WTC11 (cell line): ENCODE results near the gene OXNAD1. TPM values are rescaled to one million over a fixed set of nuclear protein-coding genes. Genes with fewer than 3 reads are reported as not detected.

Experiments
- ATAC-seq: fragments of 200-7000 bp; cut with Tn5 transposase; 2 replicates; pipeline ENCODE4 v1.10.0; 2021; ENCODE audit warnings: mild to moderate bottlenecking, moderate library complexity
- CTCF ChIA-PET: fragments of 300-600 bp; sonication (Branson Sonifier 250); formaldehyde crosslinking; loops from one replicate; lab custom pipeline; 2021; ENCODE audit warnings: antibody characterized with exemption; lab: Charles Lee
- POLR2A ChIA-PET: fragments of 350-600 bp; sonication (Branson Sonifier 250); formaldehyde crosslinking; loops from one replicate; lab custom pipeline; 2021; ENCODE audit warnings: antibody characterized with exemption; lab: Charles Lee
- DNase-seq: peaks from one replicate; pipeline ENCODE4 v3.0.0; 2021; ENCODE audit warnings: low spot score
- H3K27ac Mint-ChIP-seq: 2 replicates; pipeline ENCODE4 v1.8.0; 2021; ENCODE audit warnings: mixed read lengths
- H3K27me3 Mint-ChIP-seq: 2 replicates; pipeline ENCODE4 v1.8.0; 2021; ENCODE audit warnings: low read depth, mild to moderate bottlenecking, moderate library complexity, mixed read lengths
- H3K36me3 Mint-ChIP-seq: 2 replicates; pipeline ENCODE4 v1.8.0; 2021; ENCODE audit warnings: mixed read lengths
- H3K4me1 Mint-ChIP-seq: 2 replicates; pipeline ENCODE4 v1.8.0; 2022; ENCODE audit warnings: mixed read lengths
- H3K4me3 Mint-ChIP-seq: 2 replicates; pipeline ENCODE4 v1.8.0; 2021; ENCODE audit warnings: mild to moderate bottlenecking, moderate library complexity, mixed read lengths
- H3K9me3 Mint-ChIP-seq: 2 replicates; pipeline ENCODE4 v1.8.0; 2021; ENCODE audit warnings: mixed read lengths
- CTCF ChIP-seq: fragments of 200-600 bp; IDR thresholded peaks from 2 replicates; pipeline ENCODE4 v1.8.0; 2022; ENCODE audit warnings: antibody characterized with exemption
- ERG ChIP-seq: fragments of 250-450 bp; sonication (Bioruptor Pico); IDR thresholded peaks from 2 replicates; pipeline ENCODE4 v1.8.0; 2021; ENCODE audit warnings: mild to moderate bottlenecking
- FOXJ3 ChIP-seq: sonication (generic); formaldehyde crosslinking; IDR thresholded peaks from 2 replicates; pipeline ENCODE4 v1.9.0; 2021; ENCODE audit warnings: missing genetic modification reagents, mild to moderate bottlenecking, borderline replicate concordance
- HMGXB4 ChIP-seq: sonication (generic); formaldehyde crosslinking; IDR thresholded peaks from 2 replicates; pipeline ENCODE4 v1.8.1; 2023; ENCODE audit warnings: mild to moderate bottlenecking, moderate library complexity, missing genetic modification reagents
- IRF2 ChIP-seq: sonication (generic); formaldehyde crosslinking; IDR thresholded peaks from 2 replicates; pipeline ENCODE4 v1.8.0; 2022; ENCODE audit warnings: low read depth, missing genetic modification reagents, borderline replicate concordance
- MYBL2 ChIP-seq: sonication (generic); formaldehyde crosslinking; IDR thresholded peaks from 2 replicates; pipeline ENCODE4 v1.8.1; 2023; ENCODE audit warnings: mild to moderate bottlenecking, moderate library complexity, missing genetic modification reagents
- SMAD4 ChIP-seq: sonication (generic); formaldehyde crosslinking; IDR thresholded peaks from 2 replicates; pipeline ENCODE4 v1.8.0; 2022; ENCODE audit warnings: mild to moderate bottlenecking, missing genetic modification reagents
- STAT6 ChIP-seq: sonication (generic); formaldehyde crosslinking; conservative IDR thresholded peaks from 2 replicates; pipeline ENCODE4 v1.8.1; 2023; ENCODE audit warnings: mild to moderate bottlenecking, low read depth, missing genetic modification reagents, moderate library complexity
- TEAD4 ChIP-seq: sonication (generic); formaldehyde crosslinking; IDR thresholded peaks from 2 replicates; pipeline ENCODE4 v1.8.0; 2022; ENCODE audit warnings: mild to moderate bottlenecking, missing genetic modification reagents
- ZNF396 ChIP-seq: fragments of 250-450 bp; sonication (Bioruptor Pico); IDR thresholded peaks from 2 replicates; pipeline ENCODE4 v1.8.0; 2021; ENCODE audit warnings: mild to moderate bottlenecking, moderate library complexity, borderline replicate concordance
- ZNF425 ChIP-seq: fragments of 250-450 bp; sonication (Bioruptor Pico); conservative IDR thresholded peaks from 2 replicates; pipeline ENCODE4 v1.9.0; 2021; ENCODE audit warnings: mild to moderate bottlenecking
- total RNA-seq: library from RNA; stranded (reverse); gene quantifications from 3 replicates; pipeline ENCODE4 v1.2.3, GENCODE V29; 2021

Gene OXNAD1
- total RNA-seq, 1 experiment from 2014 or later = 21.7 TPM

- TF ChIP-seq STAT6 (CRISPR knock-in tag) (no peak), IRF2 (CRISPR knock-in tag) (no peak), ZNF425 (CRISPR knock-in tag) (no peak)
Observed at GRCh38 chr3:16334909-16335308, 69.9 kb downstream of the OXNAD1 start (continued).

- Mint-ChIP-seq H3K27ac (no peak overlapping the region), H3K4me3 (no peak overlapping the region), H3K36me3 (peaks cover 47% of the 10 kb centered on the region), H3K27me3 (no peaks in the 10 kb centered on the region; the same call in 1 of the 2 replicates), H3K4me1 (peaks cover 5% of the 10 kb centered on the region), H3K9me3 (peaks cover 38% of the 10 kb centered on the region)
- CTCF ChIA-PET = no interaction called here
- POLR2A ChIA-PET = no interaction called here
- ATAC-seq (no peak), DNase-seq (no peak)
- no peak for TF ChIP-seq FOXJ3 (CRISPR knock-in tag)
- no peak for TF ChIP-seq CTCF
- no peak for TF ChIP-seq TEAD4 (CRISPR knock-in tag)
- no peak for TF ChIP-seq ERG (CRISPR knock-in tag)
- TF ChIP-seq MYBL2 (CRISPR knock-in tag) = no peak
- TF ChIP-seq ZNF396 = no peak
- no peak for TF ChIP-seq HMGXB4 (CRISPR knock-in tag)
- no peak for TF ChIP-seq ZNF425 (CRISPR knock-in tag)
- no peak for TF ChIP-seq SMAD4
Observed at GRCh38 chr3:16335333-16335732, 70.3 kb downstream of the OXNAD1 start.
